SK-N-SH (cell line): Measurements from ENCODE around the gene NISCH. TPM values are rescaled to one million over a fixed set of nuclear protein-coding genes. Genes with fewer than 3 reads are reported as not detected.

ENCODE experiments used
- CTCF ChIA-PET: fragments of 300-600, 350-600 bp; formaldehyde crosslinking; extraction: SDS; loops from one replicate; lab custom pipeline; 2021; lab: Yijun Ruan, JAX
- POLR2A ChIA-PET: fragments of 350-600 bp; sonication (Branson Sonifier 250); formaldehyde crosslinking; extraction: SDS; loops from one replicate; lab custom pipeline; 2020; ENCODE audit warnings: antibody characterized with exemption, inconsistent platforms; lab: Yijun Ruan, JAX
- DNase-seq: peaks from one replicate; pipeline ENCODE4 v3.0.0; 2012
- H2AFZ ChIP-seq: fragments of 200-600 bp; sonication (generic); 2 replicates; pipeline ENCODE4 v1.8.1; 2016; ENCODE audit warnings: antibody characterized with exemption, mild to moderate bottlenecking, low read depth
- H3F3A ChIP-seq: fragments of 200-600 bp; sonication (generic); replicated peaks from 2 replicates; pipeline ENCODE3; 2016; ENCODE audit warnings: antibody characterized with exemption, mild to moderate bottlenecking; ENCODE audit not compliant: insufficient read depth
- H3K27ac ChIP-seq, 2 experiments: fragments of 200-500 bp in 1 of 2; fragments of 200-600 bp in 1 of 2; sonication (Bioruptor generic) in 1 of 2; sonication (generic), shearing (Covaris generic) in 1 of 2; 2 replicates each; pipeline versions ENCODE4 v1.5.1 to v1.6.1; 2014 to 2016; ENCODE audit warnings: low read depth in 2 of 2, inconsistent platforms in 1 of 2, low read length in 1 of 2, mild to moderate bottlenecking in 1 of 2, mixed read lengths in 1 of 2
- H3K27me3 ChIP-seq: fragments of 200-600 bp; sonication (generic), shearing (Covaris generic); 2 replicates; pipeline ENCODE4 v1.6.1; 2016; ENCODE audit warnings: mixed run types; ENCODE audit not compliant: insufficient read depth
- H3K36me3 ChIP-seq, 2 experiments: fragments of 200-500 bp in 1 of 2; fragments of 200-600 bp in 1 of 2; sonication (Bioruptor generic) in 1 of 2; sonication (generic) in 1 of 2; replicated peaks in 1 of 2; 2 replicates each; pipeline versions ENCODE3 to v1.5.1; 2014 to 2016; ENCODE audit warnings: low read length in 1 of 2, mild to moderate bottlenecking in 1 of 2; ENCODE audit not compliant: insufficient read depth in 2 of 2, control insufficient read depth in 1 of 2
- H3K4me1 ChIP-seq, 2 experiments: fragments of 200-500 bp in 1 of 2; fragments of 200-600 bp in 1 of 2; sonication (Bioruptor generic) in 1 of 2; sonication (generic), shearing (Covaris generic) in 1 of 2; 2 replicates each; pipeline versions ENCODE4 v1.5.1 to v1.6.1; 2014 to 2016; ENCODE audit warnings: low read depth in 1 of 2, low read length in 1 of 2, mixed run types in 1 of 2; ENCODE audit not compliant: insufficient read depth in 2 of 2, control insufficient read depth in 1 of 2
- H3K4me2 ChIP-seq: fragments of 200-600 bp; sonication (generic), shearing (Covaris generic); 2 replicates; pipeline ENCODE4 v1.6.1; 2017; ENCODE audit warnings: mixed run types
- H3K4me3 ChIP-seq, 2 experiments: fragments of 200-500 bp in 1 of 2; fragments of 200-600 bp in 1 of 2; sonication (Bioruptor generic) in 1 of 2; sonication (generic), shearing (Covaris generic) in 1 of 2; 2 replicates each; pipeline versions ENCODE4 v1.5.1 to v1.8.1; 2014 to 2016; ENCODE audit warnings: low read depth in 2 of 2, inconsistent platforms in 1 of 2, low read length in 1 of 2, mild to moderate bottlenecking in 1 of 2, mixed read lengths in 1 of 2, moderate library complexity in 1 of 2
- H3K79me2 ChIP-seq: fragments of 200-600 bp; sonication (generic); 2 replicates; pipeline ENCODE4 v1.8.1; 2017; ENCODE audit warnings: mild to moderate bottlenecking; ENCODE audit not compliant: insufficient read depth
- H3K9ac ChIP-seq: fragments of 200-600 bp; sonication (generic); 2 replicates; pipeline ENCODE4 v1.6.1; 2017; ENCODE audit warnings: mixed run types
- H3K9me2 ChIP-seq: fragments of 200-600 bp; sonication (generic); 2 replicates; pipeline ENCODE4 v1.6.1; 2017; ENCODE audit warnings: mixed run types
- H3K9me3 ChIP-seq: fragments of 200-600 bp; sonication (generic); 2 replicates; pipeline ENCODE4 v1.6.1; 2017; ENCODE audit warnings: mixed run types, mild to moderate bottlenecking, moderate library complexity
- H4K20me1 ChIP-seq: fragments of 200-600 bp; sonication (generic); 2 replicates; pipeline ENCODE4 v1.6.1; 2017; ENCODE audit warnings: mild to moderate bottlenecking, mixed run types; ENCODE audit not compliant: insufficient read depth
- EP300 ChIP-seq, 2 experiments: IDR thresholded peaks; 2 replicates each; pipeline versions ENCODE4 v1.4.0 to v1.6.1; 2012; ENCODE audit warnings: borderline replicate concordance in 1 of 2, low read depth in 1 of 2, low read length in 1 of 2
- FOXM1 ChIP-seq: IDR thresholded peaks from 2 replicates; pipeline ENCODE4 v1.4.0; 2012; ENCODE audit warnings: low read depth, mild to moderate bottlenecking
- RFX5 ChIP-seq: IDR thresholded peaks from 2 replicates; pipeline ENCODE4 v1.6.1; 2012; ENCODE audit warnings: mild to moderate bottlenecking, improper control_type of control experiment, low read length
- SIN3A ChIP-seq: IDR thresholded peaks from 2 replicates; pipeline ENCODE4 v1.6.1; 2012; ENCODE audit warnings: low read depth, mild to moderate bottlenecking, low read length, moderate library complexity, borderline replicate concordance
- YY1 ChIP-seq: IDR thresholded peaks from 2 replicates; pipeline ENCODE4 v1.4.0; 2012; ENCODE audit warnings: low read depth, mild to moderate bottlenecking
- WGBS: methylation state at CpG from one replicate; pipeline ENCODE4 v1.1.6; 2017; ENCODE audit warnings: low lambda C conversion rate; 5-methylcytosine and 5-hydroxymethylcytosine counted together
- polyA plus RNA-seq, 3 experiments: library from polyadenylated mRNA; depleted of rRNA; stranded (reverse); fragments of >200 nt; gene quantifications; 2 replicates each; pipeline ENCODE4 v1.2.3, GENCODE V29; 2012
- TF ChIP-seq, protein P1 (sequence below): IDR thresholded peaks from 2 replicates; pipeline ENCODE4 v1.6.1; 2012; ENCODE audit warnings: mild to moderate bottlenecking, low read depth, low read length, moderate library complexity
- TF ChIP-seq, protein P2 (sequence below): IDR thresholded peaks from 2 replicates; pipeline ENCODE4 v1.4.0; 2012; ENCODE audit warnings: low read depth, borderline replicate concordance
- TF ChIP-seq, protein P3 (sequence below): fragments of 200-600 bp; sonication (generic); IDR thresholded peaks from 2 replicates; pipeline ENCODE4 v1.6.1; 2017; ENCODE audit warnings: antibody characterized with exemption, mild to moderate bottlenecking, moderate library complexity
- TF ChIP-seq, protein P4 (sequence below): IDR thresholded peaks from 2 replicates; pipeline ENCODE4 v1.4.0; 2012; ENCODE audit warnings: low read depth

NISCH gene
- polyA plus RNA-seq, 1 of the 3 experiments (the other 2 are of a cell fraction) = 77.5 TPM

DNA sequence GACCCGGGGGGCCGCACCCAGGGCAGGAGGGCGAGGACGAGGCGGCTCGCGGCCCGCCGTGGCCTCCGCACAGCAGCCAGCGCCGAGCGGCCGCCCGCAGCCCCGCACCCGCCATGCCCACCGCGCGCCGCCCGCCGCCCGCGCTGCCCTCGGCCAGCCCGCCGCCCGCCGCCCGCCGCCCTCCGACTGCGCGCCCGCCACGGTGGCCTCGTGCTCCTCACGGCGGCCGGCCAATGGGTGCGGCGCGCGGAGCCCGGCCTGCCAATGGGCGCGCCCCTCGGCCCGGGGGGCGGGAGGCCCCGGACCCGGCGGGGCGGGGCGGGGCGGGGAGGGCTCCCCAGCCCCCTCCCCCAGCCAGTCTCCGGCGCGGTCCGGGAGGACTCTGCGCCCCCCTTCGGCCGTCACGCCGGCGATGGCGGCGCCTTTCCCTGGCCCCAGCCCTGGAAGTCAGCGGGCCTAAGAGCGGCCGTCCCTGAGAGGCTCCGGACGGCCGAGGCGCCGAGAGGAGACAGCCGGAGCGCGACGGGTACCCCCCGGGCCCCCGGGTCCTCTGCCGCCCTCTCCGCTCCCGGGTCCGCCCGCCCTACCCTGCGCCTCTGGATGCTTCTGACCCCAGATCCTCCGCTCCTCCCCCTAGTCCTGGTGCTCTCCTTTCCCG lies 78.3 kb downstream of the NISCH start, which contains the start of gene NT5DC2 (continued):
- no peak for TF ChIP-seq RFX5
- TF ChIP-seq, protein P1, sequence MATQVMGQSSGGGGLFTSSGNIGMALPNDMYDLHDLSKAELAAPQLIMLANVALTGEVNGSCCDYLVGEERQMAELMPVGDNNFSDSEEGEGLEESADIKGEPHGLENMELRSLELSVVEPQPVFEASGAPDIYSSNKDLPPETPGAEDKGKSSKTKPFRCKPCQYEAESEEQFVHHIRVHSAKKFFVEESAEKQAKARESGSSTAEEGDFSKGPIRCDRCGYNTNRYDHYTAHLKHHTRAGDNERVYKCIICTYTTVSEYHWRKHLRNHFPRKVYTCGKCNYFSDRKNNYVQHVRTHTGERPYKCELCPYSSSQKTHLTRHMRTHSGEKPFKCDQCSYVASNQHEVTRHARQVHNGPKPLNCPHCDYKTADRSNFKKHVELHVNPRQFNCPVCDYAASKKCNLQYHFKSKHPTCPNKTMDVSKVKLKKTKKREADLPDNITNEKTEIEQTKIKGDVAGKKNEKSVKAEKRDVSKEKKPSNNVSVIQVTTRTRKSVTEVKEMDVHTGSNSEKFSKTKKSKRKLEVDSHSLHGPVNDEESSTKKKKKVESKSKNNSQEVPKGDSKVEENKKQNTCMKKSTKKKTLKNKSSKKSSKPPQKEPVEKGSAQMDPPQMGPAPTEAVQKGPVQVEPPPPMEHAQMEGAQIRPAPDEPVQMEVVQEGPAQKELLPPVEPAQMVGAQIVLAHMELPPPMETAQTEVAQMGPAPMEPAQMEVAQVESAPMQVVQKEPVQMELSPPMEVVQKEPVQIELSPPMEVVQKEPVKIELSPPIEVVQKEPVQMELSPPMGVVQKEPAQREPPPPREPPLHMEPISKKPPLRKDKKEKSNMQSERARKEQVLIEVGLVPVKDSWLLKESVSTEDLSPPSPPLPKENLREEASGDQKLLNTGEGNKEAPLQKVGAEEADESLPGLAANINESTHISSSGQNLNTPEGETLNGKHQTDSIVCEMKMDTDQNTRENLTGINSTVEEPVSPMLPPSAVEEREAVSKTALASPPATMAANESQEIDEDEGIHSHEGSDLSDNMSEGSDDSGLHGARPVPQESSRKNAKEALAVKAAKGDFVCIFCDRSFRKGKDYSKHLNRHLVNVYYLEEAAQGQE = no peak
- TF ChIP-seq, protein P2, sequence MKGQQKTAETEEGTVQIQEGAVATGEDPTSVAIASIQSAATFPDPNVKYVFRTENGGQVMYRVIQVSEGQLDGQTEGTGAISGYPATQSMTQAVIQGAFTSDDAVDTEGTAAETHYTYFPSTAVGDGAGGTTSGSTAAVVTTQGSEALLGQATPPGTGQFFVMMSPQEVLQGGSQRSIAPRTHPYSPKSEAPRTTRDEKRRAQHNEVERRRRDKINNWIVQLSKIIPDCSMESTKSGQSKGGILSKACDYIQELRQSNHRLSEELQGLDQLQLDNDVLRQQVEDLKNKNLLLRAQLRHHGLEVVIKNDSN = no peak
- TF ChIP-seq YY1 = peak; percentile 73
- TF ChIP-seq EP300 (IDR thresholded peaks at IDR 0.05; ENCODE audit: borderline replicate concordance in 1 of 2, low read depth in 1 of 2, low read length in 1 of 2) = no peak
- no peak for TF ChIP-seq FOXM1
- TF ChIP-seq SIN3A = no peak

DNA sequence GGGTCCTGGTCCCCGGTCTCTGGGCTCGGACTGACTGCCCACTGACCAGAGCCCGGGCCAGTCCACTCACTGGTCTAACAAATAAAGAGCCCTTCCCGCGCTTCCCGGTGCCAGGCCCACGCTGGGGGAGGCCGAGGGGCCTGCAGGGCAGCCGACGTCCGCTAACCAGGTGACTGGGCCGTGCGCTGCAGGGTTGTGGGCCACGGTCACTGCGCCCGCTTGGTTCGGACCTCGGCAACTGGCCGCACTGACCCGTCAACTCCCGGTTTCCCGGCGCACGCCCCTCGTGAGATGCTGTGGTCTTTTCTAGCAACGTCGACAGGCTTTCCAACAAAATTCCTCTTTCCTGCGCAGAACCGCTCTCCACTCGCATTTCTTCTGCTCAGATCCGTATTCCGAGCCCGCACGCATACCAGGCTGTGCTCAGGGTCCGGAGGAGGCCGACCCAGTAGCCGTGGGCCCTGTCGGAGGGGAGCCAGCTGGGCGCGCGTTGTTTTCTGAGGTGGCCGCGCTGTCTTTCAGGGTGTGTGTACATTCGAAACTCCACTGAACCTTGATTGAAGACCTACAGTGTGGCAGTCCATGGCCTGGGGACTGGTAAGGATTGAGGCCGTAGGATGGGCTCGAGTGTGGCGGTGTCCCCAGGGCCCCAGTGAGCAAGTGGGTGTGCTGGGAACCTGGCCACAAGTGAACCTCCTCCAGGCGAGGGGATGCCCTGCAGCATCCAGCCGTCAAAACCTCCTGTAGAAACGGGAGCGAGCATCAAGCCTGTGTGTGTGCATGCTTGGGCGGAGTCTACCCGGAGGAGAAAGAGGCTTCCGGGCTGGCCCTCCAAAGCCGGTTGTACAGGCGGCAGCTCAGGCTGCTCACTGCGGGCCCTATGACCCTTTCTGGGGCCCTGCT lies 79.1 kb downstream of the NISCH start:
- Histone ChIP-seq H3K4me3 (peak overlapping the region; percentile 53 to 71), H3K36me3 (peaks cover 0 to 5% of the 10 kb centered on the region in 2 experiments), H3K9me3 (no peaks in the 10 kb centered on the region), H3F3A (peaks cover 23% of the 10 kb centered on the region), H3K9ac (peak overlapping the region; percentile 84), H3K27ac (peak overlapping the region; percentile 62 to 84; a peak in 3 of 4 replicates), H3K27me3 (no peaks in the 10 kb centered on the region), H4K20me1 (peaks cover 52% of the 10 kb centered on the region), H2AFZ (peak overlapping the region; percentile 74; the same call in 1 of the 2 replicates), H3K4me1 (peaks cover 31 to 66% of the 10 kb centered on the region in 2 experiments), H3K9me2 (no peaks in the 10 kb centered on the region), H3K79me2 (peaks cover 81% of the 10 kb centered on the region), H3K4me2 (peak overlapping the region; percentile 94)
- 63% methylated on average over 34 of the region's 57 CpGs for WGBS
- CTCF ChIA-PET = interaction anchor here (1.1 to 1.4 kb wide), 2 partner anchors 63 to 147 kb away, joined by 3 to 7 read pairs; no protein-coding TSS in a partner anchor
- POLR2A ChIA-PET = interaction anchor here (0.6 kb wide), 1 partner anchor 566 kb away, joined by 3 read pairs; no protein-coding TSS in a partner anchor
- TF ChIP-seq, protein P3, sequence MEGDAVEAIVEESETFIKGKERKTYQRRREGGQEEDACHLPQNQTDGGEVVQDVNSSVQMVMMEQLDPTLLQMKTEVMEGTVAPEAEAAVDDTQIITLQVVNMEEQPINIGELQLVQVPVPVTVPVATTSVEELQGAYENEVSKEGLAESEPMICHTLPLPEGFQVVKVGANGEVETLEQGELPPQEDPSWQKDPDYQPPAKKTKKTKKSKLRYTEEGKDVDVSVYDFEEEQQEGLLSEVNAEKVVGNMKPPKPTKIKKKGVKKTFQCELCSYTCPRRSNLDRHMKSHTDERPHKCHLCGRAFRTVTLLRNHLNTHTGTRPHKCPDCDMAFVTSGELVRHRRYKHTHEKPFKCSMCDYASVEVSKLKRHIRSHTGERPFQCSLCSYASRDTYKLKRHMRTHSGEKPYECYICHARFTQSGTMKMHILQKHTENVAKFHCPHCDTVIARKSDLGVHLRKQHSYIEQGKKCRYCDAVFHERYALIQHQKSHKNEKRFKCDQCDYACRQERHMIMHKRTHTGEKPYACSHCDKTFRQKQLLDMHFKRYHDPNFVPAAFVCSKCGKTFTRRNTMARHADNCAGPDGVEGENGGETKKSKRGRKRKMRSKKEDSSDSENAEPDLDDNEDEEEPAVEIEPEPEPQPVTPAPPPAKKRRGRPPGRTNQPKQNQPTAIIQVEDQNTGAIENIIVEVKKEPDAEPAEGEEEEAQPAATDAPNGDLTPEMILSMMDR = no peak; the same call in 1 of the 2 replicates
- TF ChIP-seq, protein P4, sequence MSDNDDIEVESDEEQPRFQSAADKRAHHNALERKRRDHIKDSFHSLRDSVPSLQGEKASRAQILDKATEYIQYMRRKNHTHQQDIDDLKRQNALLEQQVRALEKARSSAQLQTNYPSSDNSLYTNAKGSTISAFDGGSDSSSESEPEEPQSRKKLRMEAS = 0 out of 2 replicates have a peak, but pooled peaks have one; percentile 22
- DNase-seq = peak; percentile 20
